HCT116 (cell line): ENCODE results near the gene AIF1L. TPM values are rescaled to one million over a fixed set of nuclear protein-coding genes. Genes with fewer than 3 reads are reported as not detected.

ENCODE experiments used
- ATAC-seq: fragments of 200-7000 bp; cut with Tn5 transposase; 2 replicates; pipeline ENCODE4 v1.9.1; 2020; ENCODE audit warnings: mild to moderate bottlenecking, moderate library complexity
- BruUV-seq: library from RNA; stranded (reverse); fragments of 400-500 nt; replicated peaks from 2 replicates; lab custom pipeline; 2021; lab: Mats Ljungman, UMichigan
- CTCF ChIA-PET: fragments of 300-600 bp; sonication (Branson Sonifier 250); formaldehyde crosslinking; loops from one replicate; lab custom pipeline; 2021; ENCODE audit warnings: antibody characterized with exemption; lab: Charles Lee
- POLR2A ChIA-PET: fragments of 300-600, 350-600 bp; sonication (Branson Sonifier 250); formaldehyde crosslinking; loops from one replicate; lab custom pipeline; 2021; ENCODE audit warnings: antibody characterized with exemption; lab: Charles Lee
- RAD21 ChIA-PET, 2 experiments: fragments of 300-600 bp; sonication (Branson Sonifier 250); formaldehyde crosslinking; loops; one replicate each; lab custom pipeline; 2023; ENCODE audit warnings: low total read pairs in 2 of 2; ENCODE audit not compliant: uncharacterized antibody in 2 of 2, unreplicated experiment in 2 of 2, low non-redundant PET in 1 of 2; lab: Charles Lee
- DNase-seq: peaks from one replicate; pipeline ENCODE4 v3.0.0-alpha.2; 2010; ENCODE audit warnings: low read depth, low spot score
- H2AFZ ChIP-seq: fragments of 200-600 bp; shearing (Covaris generic), sonication (generic); 2 replicates; pipeline ENCODE4 v1.6.1; 2017; ENCODE audit warnings: low read depth, mixed run types, mixed read lengths, antibody characterized with exemption, low read length; ENCODE audit not compliant: poor library complexity, severe bottlenecking
- H3K27ac ChIP-seq: 2 replicates; pipeline ENCODE4 v1.5.1; 2012; ENCODE audit warnings: low read depth, low read length
- H3K27me3 ChIP-seq: fragments of 200-600 bp; sonication (generic); 2 replicates; pipeline ENCODE4 v1.6.1; 2016; ENCODE audit warnings: mixed run types, low read length, mixed read lengths; ENCODE audit not compliant: insufficient read depth
- H3K36me3 ChIP-seq, 2 experiments: fragments of 200-500 bp in 1 of 2; fragments of 200-600 bp in 1 of 2; sonication (Bioruptor generic) in 1 of 2; sonication (generic) in 1 of 2; 2 replicates each; pipeline versions ENCODE4 v1.5.1 to v1.6.1; 2014 to 2016; ENCODE audit warnings: low read length in 2 of 2, inconsistent platforms in 1 of 2, mixed read lengths in 1 of 2, mixed run types in 1 of 2; ENCODE audit not compliant: insufficient read depth in 2 of 2, control insufficient read depth in 1 of 2
- H3K4me1 ChIP-seq, 2 experiments: fragments of 200-600 bp in 1 of 2; sonication (generic) in 1 of 2; 2 replicates each; pipeline versions ENCODE4 v1.5.1 to v1.6.1; 2012 to 2017; ENCODE audit warnings: low read length in 2 of 2, inconsistent platforms in 1 of 2, mild to moderate bottlenecking in 1 of 2, mixed read lengths in 1 of 2, mixed run types in 1 of 2, moderate library complexity in 1 of 2; ENCODE audit not compliant: insufficient read depth in 2 of 2, control insufficient read depth in 1 of 2
- H3K4me2 ChIP-seq: fragments of 200-600 bp; sonication (generic); 2 replicates; pipeline ENCODE4 v1.6.1; 2017; ENCODE audit warnings: mixed run types, low read length, mixed read lengths
- H3K4me3 ChIP-seq, 2 experiments: fragments of 200-600 bp in 1 of 2; sonication (generic) in 1 of 2; replicated peaks in 1 of 2; 2 replicates each; pipeline ENCODE4 v1.5.1; 2011 to 2016; ENCODE audit warnings: low read length in 2 of 2, control low read depth in 1 of 2, low read depth in 1 of 2, mild to moderate bottlenecking in 1 of 2, mixed read lengths in 1 of 2, mixed run types in 1 of 2
- H3K79me2 ChIP-seq: fragments of 200-600 bp; sonication (generic); 2 replicates; pipeline ENCODE4 v1.6.1; 2017; ENCODE audit warnings: mild to moderate bottlenecking, mixed run types, low read length, moderate library complexity, mixed read lengths; ENCODE audit not compliant: insufficient read depth
- H3K9ac ChIP-seq: fragments of 200-600 bp; sonication (generic); 2 replicates; pipeline ENCODE4 v1.6.1; 2016; ENCODE audit warnings: low read length, mixed read lengths
- H3K9me2 ChIP-seq: fragments of 200-600 bp; sonication (generic), shearing (Covaris generic); 2 replicates; pipeline ENCODE4 v1.6.1; 2017; ENCODE audit warnings: mixed run types, mild to moderate bottlenecking, moderate library complexity; ENCODE audit not compliant: insufficient read depth
- H3K9me3 ChIP-seq, 2 experiments: fragments of 200-500 bp in 1 of 2; fragments of 200-600 bp in 1 of 2; sonication (Bioruptor generic) in 1 of 2; sonication (generic) in 1 of 2; 2 replicates each; pipeline ENCODE4 v1.6.1; 2014 to 2017; ENCODE audit warnings: low read length in 2 of 2, mixed read lengths in 2 of 2, inconsistent platforms in 1 of 2, low read depth in 1 of 2, mild to moderate bottlenecking in 1 of 2, mixed run types in 1 of 2, moderate library complexity in 1 of 2; ENCODE audit not compliant: control insufficient read depth in 1 of 2, insufficient read depth in 1 of 2
- H4K20me1 ChIP-seq: fragments of 200-600 bp; sonication (generic), shearing (Covaris generic); 2 replicates; pipeline ENCODE4 v1.6.1; 2017; ENCODE audit warnings: mixed run types, mild to moderate bottlenecking, moderate library complexity; ENCODE audit not compliant: insufficient read depth
- ATF3 ChIP-seq: IDR thresholded peaks from 2 replicates; pipeline ENCODE4 v1.6.1; 2012
- CEBPB ChIP-seq: IDR thresholded peaks from 2 replicates; pipeline ENCODE4 v1.6.1; 2012; ENCODE audit warnings: low read depth
- EGR1 ChIP-seq: IDR thresholded peaks from 2 replicates; pipeline ENCODE4 v1.6.1; 2012; ENCODE audit warnings: low read depth
- ELF1 ChIP-seq: IDR thresholded peaks from 2 replicates; pipeline ENCODE4 v1.6.1; 2012; ENCODE audit warnings: low read depth, borderline replicate concordance
- EZH2 ChIP-seq: fragments of 200-600 bp; sonication (generic); IDR thresholded peaks from 2 replicates; pipeline ENCODE4 v1.6.1; 2017; ENCODE audit warnings: antibody characterized with exemption, mixed run types
- FOSL1 ChIP-seq: IDR thresholded peaks from 2 replicates; pipeline ENCODE4 v1.6.1; 2012; ENCODE audit warnings: low read depth
- JUND ChIP-seq: IDR thresholded peaks from 2 replicates; pipeline ENCODE4 v1.6.1; 2012
- POLR2A ChIP-seq: IDR thresholded peaks from 2 replicates; pipeline ENCODE4 v1.7.0; 2011; ENCODE audit warnings: borderline replicate concordance; ENCODE audit not compliant: insufficient read depth, insufficient read length; ENCODE audit errors: extremely low read depth
- POLR2AphosphoS5 ChIP-seq: IDR thresholded peaks from 2 replicates; pipeline ENCODE4 v1.6.1; 2011; ENCODE audit warnings: mild to moderate bottlenecking, low read depth, low read length, moderate library complexity
- RAD21 ChIP-seq: IDR thresholded peaks from 2 replicates; pipeline ENCODE4 v1.6.1; 2012; ENCODE audit warnings: low read depth, mild to moderate bottlenecking
- SIN3A ChIP-seq: IDR thresholded peaks from 2 replicates; pipeline ENCODE4 v1.6.1; 2012; ENCODE audit warnings: low read depth
- SP1 ChIP-seq: IDR thresholded peaks from 2 replicates; pipeline ENCODE4 v1.6.1; 2012; ENCODE audit warnings: low read depth
- SRF ChIP-seq: IDR thresholded peaks from 2 replicates; pipeline ENCODE4 v1.6.1; 2012; ENCODE audit warnings: low read depth
- TCF7L2 ChIP-seq: IDR thresholded peaks from 2 replicates; pipeline ENCODE4 v1.7.0; 2011; ENCODE audit warnings: borderline replicate concordance, inconsistent platforms; ENCODE audit not compliant: insufficient read depth, insufficient read length; ENCODE audit errors: extremely low read depth
- YY1 ChIP-seq: IDR thresholded peaks from 2 replicates; pipeline ENCODE4 v1.6.1; 2011; ENCODE audit warnings: low read length, low read depth, moderate library complexity, mild to moderate bottlenecking; ENCODE audit not compliant: insufficient replicate concordance; ENCODE audit errors: extremely low read depth
- ZFX ChIP-seq: fragments of 450-650 bp; IDR thresholded peaks from 2 replicates; pipeline ENCODE4 v1.6.1; 2017
- intact Hi-C: fragments of 100-400 bp; cut with micrococcal nuclease; formaldehyde crosslinking; loops from 2 replicates; pipeline ENCODE4 v1.10.0; 2022
- total RNA-seq: library from RNA; stranded (reverse); gene quantifications from one replicate; pipeline ENCODE4 v1.2.1, GENCODE V29; 2021; ENCODE audit not compliant: unreplicated experiment

Gene AIF1L
- total RNA-seq, 1 experiment from 2014 or later, result 34.0 TPM

- Histone ChIP-seq H3K27me3 (no peaks in the 10 kb centered on the region), H4K20me1 (no peaks in the 10 kb centered on the region), H2AFZ (no peak overlapping the region), H3K36me3 (no peaks in the 10 kb centered on the region), H3K4me3 (no peak overlapping the region), H3K9me2 (no peaks in the 10 kb centered on the region), H3K9ac (no peak overlapping the region), H3K9me3 (no peaks in the 10 kb centered on the region), H3K4me2 (no peak overlapping the region), H3K4me1 (no peaks in the 10 kb centered on the region), H3K27ac (no peak overlapping the region), H3K79me2 (no peaks in the 10 kb centered on the region)
- ChIA-PET RAD21 (no interaction called here), POLR2A (no interaction called here), CTCF (no interaction called here)
- BruUV-seq, result no TSS peak
- intact Hi-C loops, result no loop called here
- TF ChIP-seq SP1, result no peak
- TF ChIP-seq POLR2A, result no peak
- no peak for TF ChIP-seq RAD21
- TF ChIP-seq POLR2AphosphoS5, result no peak
- TF ChIP-seq YY1, result no peak
- DNase-seq, result no peak
- no peak for ATAC-seq
Observed at GRCh38 chr9:131112374-131113154, 16.2 kb downstream of the AIF1L start.

- intact Hi-C loops, result no loop called here
- Histone ChIP-seq H3K27me3 (no peaks in the 10 kb centered on the region), H3K9me3 (no peaks in the 10 kb centered on the region), H3K36me3 (no peaks in the 10 kb centered on the region), H3K27ac (no peak overlapping the region), H2AFZ (no peak overlapping the region), H3K79me2 (no peaks in the 10 kb centered on the region), H3K4me2 (no peak overlapping the region), H3K9me2 (no peaks in the 10 kb centered on the region), H4K20me1 (no peaks in the 10 kb centered on the region), H3K9ac (no peak overlapping the region), H3K4me3 (no peak overlapping the region), H3K4me1 (no peaks in the 10 kb centered on the region)
- CTCF ChIA-PET, result no interaction called here
- no peak for ATAC-seq
- RAD21 ChIA-PET, result no interaction called here
- no peak for TF ChIP-seq EZH2
- no peak for TF ChIP-seq ATF3
- TF ChIP-seq YY1, result no peak
- no peak for TF ChIP-seq RAD21
- TF ChIP-seq JUND, result no peak
- TF ChIP-seq EGR1, result no peak
- TF ChIP-seq SRF, result no peak
- no peak for TF ChIP-seq CEBPB
- TF ChIP-seq TCF7L2, result no peak
- no peak for TF ChIP-seq ELF1
- no peak for TF ChIP-seq SIN3A
- no peak for TF ChIP-seq FOSL1
- no peak for TF ChIP-seq ZFX
- POLR2A ChIA-PET, result no interaction called here
- BruUV-seq, result no TSS peak
- no peak for DNase-seq
Observed at GRCh38 chr9:131113655-131114054, 17.3 kb downstream of the AIF1L start.
